Stimulated activated CD4-positive, alpha-beta T cell treated with anti-CD3 and anti-CD28 coated beads, Interleukin-12 subunit alpha, Interleukin-12 subunit beta, amount 100 ng/mL, for 24 hours (primary cell): ENCODE results near the gene UNC5C.

Experiments
- DNase-seq, 2 experiments: peaks; one replicate each; pipeline ENCODE4 v3.0.0-alpha.2; 2020; ENCODE audit warnings: low read depth in 2 of 2

Gene UNC5C

DNA sequence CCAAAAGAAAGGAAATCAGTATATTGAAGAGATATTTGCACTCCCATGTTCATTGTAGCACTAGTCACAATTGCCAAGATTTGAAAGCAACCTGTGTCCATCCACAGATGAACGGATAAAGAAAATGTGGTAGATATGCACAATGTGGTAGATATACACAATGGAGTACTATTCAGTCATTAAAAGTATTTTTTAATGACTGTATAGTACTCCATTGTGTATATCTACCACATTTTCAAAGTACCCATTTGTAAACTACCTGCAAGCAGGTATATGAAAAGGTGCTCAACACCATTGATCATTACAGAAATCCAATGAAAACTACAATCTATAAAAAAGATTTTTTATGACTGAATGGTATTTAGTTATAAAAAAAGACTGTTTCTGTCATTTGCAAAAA is 200.4 kb downstream of the UNC5C start:
- DNase-seq = no peak

DNA sequence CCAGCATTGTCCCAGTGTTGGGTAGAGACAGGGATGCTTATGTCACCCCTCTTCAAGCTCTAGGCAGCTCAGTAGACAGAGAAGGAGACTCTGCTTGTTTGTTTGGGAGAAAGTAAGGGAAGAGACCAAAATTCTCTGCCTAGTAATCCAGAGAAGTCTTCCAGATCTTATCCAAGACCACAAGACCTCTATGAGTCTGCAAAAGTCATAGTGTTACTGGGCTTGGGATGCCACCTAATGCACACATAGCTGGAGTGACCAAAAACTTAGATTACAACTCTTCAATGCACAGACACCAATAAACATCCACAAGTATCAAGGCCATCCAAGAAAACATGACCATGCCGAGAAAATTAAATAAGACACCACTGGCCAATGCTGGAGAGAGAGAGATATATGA is 205.5 kb downstream of the UNC5C start:
- no peak for DNase-seq

DNA sequence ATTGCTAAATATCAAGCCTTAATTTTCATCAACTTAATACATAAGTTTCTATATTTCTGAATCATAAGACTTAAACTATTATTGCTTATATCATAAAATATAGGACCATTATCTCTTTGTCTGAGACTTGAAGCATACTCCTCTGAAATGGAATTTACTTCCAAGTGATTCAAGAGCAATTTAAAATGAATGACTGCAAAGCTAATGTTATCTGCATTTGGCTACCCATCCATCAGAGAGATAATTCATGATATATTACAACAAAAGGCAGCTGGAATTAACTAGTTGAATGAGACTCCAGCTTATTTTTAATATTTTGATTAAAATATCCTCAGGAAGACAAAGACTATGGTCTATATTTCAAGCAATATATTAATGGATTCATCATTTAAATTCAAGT is 208.6 kb downstream of the UNC5C start:
- DNase-seq = no peak

DNA sequence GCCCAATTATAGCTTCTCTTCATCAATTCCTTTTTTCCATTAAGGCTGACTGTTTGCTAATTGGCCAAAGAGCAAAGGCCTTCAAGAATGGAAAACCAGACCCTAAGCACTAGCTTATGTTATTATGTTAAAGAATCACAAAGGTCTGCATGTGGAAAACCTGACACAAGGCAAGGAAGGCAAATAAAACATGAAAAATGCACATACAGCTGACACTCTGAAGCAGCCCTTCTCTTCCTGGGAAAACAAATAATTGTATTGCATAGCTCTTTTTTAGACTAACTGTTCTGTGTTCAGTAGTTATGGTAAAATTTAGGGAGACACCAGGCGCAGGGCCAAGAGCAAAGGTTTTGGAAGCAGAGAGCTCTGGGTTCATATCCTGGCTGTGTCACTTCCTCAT is 223.1 kb downstream of the UNC5C start:
- no peak for DNase-seq

DNA sequence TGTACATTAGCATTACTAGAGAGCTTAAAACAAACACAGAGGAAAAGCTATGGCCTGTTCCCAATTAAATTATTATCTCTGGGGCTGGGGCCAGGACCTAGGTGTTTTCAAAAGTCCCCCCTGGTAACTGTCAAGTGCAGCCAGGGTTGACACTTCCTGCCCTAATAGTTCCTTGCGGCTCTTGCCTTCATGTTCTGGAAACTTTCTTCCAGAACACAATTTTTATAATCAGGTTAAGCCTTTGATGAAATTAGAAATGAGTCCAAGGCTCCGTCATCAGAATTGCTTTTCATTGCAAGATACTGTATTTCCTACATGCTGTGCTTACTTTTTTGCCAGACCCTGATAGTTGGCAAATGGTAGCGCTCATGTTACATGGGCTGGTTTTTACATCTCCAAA is 229.6 kb downstream of the UNC5C start:
- DNase-seq = no peak

DNA sequence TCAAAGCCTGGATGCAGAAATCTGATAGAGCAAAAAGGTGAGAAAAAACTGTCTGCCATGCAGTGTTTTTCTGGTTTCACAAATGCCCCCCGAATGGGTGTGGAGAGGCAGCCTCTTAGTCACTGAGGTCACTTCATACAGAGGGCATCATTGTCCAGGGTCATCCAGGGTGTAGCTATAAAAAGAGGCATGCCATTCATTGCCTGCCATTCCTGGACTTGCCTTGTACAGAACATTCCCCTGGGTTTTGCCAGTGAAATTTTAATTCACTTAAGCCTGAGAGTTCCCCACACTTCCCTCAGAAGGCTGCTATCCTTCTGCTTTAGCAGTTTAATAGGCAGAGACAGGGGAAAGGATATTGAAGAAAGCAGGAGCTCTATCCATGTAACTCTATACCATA is 230.3 kb downstream of the UNC5C start:
- DNase-seq = no peak

DNA sequence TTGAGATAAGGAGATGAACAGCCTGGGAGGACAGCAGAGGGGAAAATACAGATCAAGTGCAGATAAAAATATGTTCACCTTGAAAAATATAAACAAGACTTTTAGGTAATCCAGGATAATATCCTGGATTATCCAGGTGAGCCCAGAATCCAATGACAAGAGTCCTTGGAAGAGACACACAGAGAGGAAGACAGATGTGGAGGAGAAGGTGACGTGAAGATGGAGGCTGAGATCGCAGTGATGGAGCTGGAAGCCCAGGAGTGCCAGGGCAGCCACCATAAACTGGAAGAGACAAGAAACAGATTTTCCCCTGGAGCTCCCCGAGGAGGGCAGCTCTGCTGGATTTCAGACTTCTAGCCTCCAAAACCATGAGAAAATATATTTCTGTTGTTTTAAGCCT is 230.7 kb downstream of the UNC5C start:
- no peak for DNase-seq

DNA sequence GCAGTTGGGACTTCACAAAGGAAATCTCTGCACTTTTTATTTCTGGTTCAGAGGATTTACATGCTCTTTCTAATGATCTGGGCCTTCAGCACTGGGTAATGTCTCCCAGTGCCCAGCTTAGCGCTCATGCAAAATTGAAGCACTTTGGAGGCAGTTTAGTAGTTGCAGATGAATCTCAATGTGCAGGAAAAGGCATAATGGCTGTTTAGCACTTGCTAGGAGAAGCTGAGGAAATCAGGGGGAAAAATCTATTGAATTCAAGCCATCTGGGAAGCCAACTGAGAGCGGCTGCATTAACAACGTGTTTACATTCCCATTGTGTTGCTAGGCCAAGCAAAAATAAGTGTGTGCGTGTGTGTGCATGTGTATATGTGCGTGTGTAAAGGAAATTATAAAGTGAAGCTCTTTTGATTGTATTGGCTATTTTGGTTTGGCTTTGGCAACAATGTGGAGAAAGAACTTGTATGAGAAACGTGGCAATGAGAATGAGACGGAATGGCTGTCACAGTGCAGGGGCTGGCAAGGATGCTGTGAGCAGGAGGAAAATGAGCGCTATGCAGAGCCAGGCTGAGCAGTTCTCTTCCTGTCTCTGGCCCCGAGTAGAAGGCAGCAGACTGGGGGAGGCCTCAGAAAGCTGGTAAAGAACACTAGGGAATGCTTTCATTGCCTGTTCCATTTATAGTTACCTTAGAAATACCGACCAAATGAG is 231.5 kb downstream of the UNC5C start:
- DNase-seq = no peak

DNA sequence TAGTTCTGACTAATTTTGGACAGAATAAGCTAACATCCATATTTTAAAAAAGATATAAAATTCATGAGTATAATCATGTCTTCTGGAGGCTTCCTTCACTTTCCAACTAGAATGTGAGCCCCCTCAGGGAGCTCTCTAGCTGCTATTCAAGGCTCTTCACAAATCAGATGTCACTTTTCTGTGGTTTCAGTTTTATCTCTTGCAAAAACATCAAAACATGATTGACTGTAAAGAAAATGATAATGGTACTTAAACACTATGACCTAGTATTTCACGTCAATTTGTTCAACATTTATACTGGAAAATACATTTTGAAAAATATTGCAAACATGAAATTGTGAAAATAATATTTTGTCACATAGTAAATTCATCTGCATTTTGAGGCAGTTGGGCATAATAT is 234.2 kb downstream of the UNC5C start:
- DNase-seq = no peak

DNA sequence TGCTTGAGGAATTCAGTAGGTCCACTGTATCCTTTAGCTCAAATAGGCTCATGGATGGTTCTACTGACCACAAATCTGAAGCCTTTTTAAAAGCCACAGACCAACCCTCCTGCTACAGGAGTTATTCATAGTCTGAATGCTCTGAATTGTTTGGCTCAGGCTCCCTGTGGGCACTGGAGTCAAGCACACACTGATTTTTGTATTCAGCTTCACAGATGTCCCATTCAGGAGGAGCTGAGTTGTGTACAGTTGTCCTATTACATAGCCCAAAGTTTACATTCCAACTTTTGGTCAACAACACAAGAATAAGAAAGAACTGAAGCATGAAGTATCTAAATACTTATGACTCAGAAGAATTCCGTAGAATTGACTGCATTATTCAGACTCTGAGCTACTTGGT is 243.9 kb downstream of the UNC5C start:
- no peak for DNase-seq

DNA sequence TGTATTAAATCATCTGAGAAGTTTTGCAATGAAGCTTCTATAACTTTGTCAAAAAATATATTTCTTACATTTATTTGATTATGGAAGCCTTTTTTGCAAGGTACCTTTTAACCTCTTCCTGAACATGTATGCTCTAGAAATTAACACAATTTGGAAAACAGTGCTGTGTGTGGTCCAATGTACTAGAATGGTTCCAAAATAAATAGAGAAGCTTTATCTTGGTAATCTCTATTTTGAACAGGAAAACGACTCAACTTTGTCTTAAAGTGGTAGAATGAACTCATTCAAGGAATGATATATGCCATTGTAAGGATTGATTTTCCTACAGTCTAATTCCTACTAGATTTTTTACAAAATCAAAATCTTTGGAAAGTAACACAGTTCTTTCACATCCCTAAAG is 248.5 kb downstream of the UNC5C start:
- DNase-seq = no peak

DNA sequence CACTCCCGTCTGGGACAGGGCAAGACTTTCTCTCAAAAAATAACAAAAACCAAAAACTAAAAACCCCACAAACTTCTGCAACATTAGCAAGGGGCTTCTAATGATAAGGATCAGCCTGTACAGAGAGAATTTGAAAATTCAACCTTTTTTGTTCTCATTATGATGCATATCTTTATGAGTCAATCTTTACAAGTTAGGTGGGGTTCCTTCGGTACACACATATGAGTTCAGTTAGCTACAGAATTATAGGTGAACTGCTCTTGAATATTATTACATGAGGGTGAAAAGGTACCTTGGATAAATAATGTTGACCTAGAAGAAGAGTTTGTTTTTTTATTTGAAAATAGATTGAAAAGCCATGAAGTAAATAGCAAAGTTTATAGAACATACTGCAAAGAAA is 252.7 kb downstream of the UNC5C start:
- no peak for DNase-seq

DNA sequence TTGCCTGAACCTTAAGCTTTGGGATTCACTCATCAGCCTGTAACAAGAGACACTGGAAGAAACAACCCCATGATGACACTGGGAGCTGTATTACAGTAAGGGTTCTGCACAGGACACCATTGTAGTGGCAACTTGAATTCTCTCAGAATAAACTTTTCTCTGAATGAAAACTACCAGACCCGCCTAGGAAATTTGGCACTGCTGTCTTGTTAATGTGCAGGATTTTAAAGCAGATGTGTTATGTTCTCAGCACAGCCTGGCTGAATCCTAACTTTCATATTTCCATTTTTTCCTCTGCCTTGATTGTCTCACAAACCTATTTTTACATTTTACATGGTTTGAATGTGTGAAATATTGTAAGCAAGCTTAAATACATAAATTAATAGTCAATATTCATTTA is 253.6 kb downstream of the UNC5C start:
- DNase-seq = no peak

DNA sequence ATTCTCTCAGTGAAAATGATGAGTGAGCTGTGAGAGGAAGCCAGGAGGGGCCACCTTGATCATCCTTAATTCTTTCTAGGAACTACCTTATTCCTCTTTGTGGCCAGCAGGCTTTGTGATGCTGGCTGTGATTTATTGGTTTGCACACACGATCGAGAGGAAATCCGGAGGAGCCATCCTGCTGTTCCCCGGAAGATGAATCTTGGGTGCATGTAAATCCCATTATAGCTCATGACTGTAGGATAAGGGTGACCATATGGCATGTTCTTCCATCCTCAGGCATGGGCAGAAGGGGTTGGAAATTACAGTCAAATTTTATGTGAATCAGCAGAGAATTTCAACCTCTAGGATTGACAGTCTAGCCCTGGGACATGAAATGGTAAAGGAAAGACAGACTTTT is 254.5 kb downstream of the UNC5C start:
- DNase-seq = no peak

DNA sequence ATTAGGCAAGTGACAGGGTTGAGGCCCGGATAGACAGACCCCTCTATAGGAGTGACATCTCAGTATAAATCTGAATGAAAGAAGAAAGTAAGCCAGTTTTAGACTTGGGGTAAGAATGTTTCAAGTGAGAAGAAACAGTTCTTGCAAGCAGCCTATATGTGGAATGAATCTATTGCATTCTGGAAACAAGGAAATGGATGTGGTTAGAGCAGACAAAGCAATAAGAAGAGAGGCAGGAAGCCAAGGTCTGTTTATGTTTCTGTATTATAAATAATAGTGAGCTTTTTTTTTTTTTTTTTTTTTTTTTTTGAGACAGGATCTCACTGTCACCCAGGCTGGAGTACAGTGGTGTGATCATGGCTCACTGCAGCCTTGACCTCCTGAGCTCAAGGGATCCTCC is 255.8 kb downstream of the UNC5C start:
- DNase-seq = no peak

DNA sequence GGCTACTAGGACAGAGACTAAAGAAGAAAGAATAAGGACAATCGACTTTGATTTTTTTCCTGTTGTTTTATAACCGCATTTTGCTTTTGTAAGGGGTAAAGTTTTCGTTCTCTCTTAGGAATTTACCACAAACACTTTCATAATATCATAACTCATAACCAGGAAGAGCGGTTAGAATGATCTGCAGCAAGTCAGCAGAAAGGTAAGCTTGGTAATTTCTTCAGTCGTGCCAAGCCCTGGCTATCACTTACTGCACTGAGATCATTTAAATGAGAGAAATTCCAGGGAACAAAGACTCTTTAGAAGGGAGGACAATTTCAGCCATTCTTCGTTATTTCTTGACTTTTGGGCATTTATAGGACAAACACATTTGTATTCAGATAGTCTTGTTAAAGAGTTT is 258.1 kb downstream of the UNC5C start:
- DNase-seq = no peak

DNA sequence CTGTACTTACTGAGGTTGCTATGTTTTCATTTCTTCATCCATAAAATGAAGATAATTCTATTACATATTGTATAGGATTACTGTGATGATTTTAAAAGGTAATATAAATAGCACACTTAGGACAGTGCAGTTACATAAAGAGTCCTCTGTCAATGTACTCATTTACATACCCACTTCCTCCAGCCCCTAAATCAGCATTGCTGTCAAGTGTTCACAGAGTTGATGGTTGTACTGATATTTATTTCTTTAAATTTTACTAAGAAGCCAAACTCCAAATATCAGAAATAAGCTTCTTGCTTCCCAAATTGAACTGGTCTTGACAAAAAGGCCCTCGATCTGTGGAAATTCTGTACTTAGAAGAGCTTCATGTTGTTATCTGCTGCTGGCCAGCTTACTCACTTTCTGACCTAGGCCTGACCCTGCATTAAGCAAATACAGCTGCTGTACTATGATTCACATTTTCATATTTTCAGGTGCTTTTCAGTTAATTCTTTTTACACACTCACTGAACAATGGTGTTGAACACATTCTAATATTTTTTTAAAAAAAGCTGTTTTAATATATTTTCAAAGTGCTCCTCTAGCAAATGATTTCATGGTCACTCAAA is 259.6 kb downstream of the UNC5C start:
- no peak for DNase-seq

DNA sequence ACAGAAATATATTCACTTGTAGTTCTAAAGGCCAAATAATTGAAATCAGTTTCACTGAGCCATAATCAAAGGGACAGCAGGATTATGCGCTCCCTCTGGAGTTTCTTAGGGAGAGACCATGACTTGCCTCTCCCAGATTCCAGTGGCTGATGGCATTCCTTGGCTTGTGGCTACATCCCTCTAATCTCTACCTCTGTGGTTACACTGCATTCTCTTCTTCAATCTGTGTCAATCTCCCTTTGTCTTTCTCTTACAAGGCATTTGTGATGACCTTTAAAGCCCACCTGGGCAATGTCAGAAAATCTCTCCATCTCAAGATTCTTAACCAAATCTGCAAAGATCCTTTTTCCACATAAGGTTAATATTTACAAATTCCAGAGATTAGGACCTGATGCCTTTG is 260.2 kb downstream of the UNC5C start:
- no peak for DNase-seq

DNA sequence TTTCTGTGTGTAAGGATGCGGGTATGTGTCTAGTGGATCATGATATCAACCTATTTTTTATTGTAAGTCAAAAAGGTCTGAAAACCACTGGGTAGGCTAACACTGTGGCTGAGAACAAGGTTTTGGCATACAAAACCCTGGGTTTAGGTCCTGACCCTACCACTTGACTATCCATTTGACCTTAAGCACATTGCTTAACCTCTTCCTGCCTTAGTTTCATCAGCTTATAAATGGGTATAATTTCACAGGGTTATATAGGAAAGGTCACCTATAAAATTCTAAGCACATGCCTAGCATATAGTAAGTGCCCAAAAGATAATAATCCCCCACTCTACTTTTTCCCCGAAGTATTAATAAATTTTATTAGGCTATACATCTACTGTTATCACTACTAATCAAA is 263.0 kb downstream of the UNC5C start:
- DNase-seq = no peak

DNA sequence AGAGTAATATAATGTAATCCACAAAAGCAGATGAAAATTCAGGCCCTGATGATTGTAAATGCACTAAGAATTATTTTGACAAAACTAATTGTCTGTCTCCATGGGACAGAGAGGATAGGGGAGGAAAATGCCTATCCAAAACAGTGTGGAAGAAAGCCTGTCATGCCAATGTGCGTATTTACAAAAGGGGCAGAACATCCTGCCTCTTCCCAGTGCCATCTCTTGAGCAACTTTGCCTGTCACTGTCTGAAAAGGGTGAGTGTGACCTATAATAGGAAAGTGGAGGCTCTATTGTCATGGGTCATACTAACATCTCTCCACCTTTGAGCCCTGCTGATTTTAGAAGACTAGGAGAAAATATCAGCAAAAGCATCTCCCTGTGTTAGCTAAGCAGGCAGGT is 264.1 kb downstream of the UNC5C start:
- DNase-seq = no peak

DNA sequence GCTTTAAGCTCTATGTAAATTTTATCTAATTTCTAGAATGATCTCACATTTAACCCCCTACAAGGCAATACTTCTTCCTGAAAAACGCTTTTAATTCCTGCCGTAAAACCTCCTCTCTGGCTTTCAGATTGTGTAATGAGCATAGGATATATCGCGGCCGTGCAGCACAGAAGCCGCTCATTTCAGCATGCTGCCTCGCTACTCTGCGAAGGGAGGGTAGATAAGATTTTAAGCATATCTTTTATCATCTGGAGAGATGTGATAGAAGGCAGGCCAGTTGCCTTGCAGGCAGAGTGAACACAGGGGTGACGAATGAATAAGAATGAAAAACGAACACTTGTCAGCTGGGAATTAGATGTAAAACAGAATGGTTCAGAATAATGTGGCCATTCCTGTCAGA is 265.5 kb downstream of the UNC5C start:
- DNase-seq = no peak

DNA sequence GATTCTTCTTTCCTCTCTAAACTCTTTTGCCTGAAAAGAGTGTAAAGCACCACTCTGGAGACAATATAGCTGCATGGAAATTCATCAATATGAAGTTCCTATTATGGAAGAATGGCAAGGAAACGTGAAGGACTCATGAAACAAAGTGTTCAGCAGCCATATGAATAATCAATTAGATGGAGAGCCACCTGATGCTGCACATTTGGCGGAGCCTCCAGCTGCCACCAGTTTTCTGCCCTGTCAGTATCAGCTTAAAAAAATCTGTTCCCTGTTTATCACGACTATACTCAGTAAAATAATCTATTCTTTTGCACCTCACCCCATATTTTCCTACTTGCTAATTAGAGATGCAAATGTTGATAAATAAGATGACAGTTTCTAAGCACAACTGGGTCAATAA is 276.0 kb downstream of the UNC5C start:
- no peak for DNase-seq

DNA sequence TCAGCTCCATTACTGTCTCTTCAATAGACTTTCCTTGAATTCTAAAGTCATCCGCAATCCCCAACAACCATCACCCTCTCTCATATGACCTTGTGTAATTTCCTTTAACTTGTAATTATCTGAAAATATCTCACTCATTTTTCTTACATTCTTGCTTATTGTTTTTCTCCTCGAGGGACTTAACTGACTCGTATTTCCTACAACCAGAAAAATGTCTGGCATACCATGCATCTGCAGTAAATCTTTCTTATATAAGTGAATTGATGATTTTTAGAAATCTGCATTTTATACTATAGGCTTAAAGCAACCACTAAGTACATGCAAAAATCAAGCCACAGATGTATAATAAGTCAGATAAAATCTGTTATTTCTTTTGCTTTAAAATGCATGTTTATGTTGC is 276.7 kb downstream of the UNC5C start:
- no peak for DNase-seq
